ENCODE results near the gene FAM3D.

- TF ChIP-seq CTCF (conservative IDR thresholded peaks at IDR 0.05) (no peak), ZFX (IDR thresholded peaks at IDR 0.05) (no peak)
These were observed 41.3 kb downstream of the FAM3D start for GRCh38 chr3:58625196-58625824.
